GM19351 (cell line): ENCODE data around the gene NLE1.
"Not testable (repeated sequence)": the region's sequence is repeated elsewhere in the genome, so short reads cannot be mapped to it uniquely, and the experiment has no call there.

ENCODE experiments used
- ATAC-seq: cut with Tn5 transposase; IDR thresholded peaks from one replicate; pipeline ENCODE4 v1.9.1; 2021; ENCODE audit warnings: mild to moderate bottlenecking, moderate library complexity; ENCODE audit not compliant: unreplicated experiment

The NLE1 gene

DNA sequence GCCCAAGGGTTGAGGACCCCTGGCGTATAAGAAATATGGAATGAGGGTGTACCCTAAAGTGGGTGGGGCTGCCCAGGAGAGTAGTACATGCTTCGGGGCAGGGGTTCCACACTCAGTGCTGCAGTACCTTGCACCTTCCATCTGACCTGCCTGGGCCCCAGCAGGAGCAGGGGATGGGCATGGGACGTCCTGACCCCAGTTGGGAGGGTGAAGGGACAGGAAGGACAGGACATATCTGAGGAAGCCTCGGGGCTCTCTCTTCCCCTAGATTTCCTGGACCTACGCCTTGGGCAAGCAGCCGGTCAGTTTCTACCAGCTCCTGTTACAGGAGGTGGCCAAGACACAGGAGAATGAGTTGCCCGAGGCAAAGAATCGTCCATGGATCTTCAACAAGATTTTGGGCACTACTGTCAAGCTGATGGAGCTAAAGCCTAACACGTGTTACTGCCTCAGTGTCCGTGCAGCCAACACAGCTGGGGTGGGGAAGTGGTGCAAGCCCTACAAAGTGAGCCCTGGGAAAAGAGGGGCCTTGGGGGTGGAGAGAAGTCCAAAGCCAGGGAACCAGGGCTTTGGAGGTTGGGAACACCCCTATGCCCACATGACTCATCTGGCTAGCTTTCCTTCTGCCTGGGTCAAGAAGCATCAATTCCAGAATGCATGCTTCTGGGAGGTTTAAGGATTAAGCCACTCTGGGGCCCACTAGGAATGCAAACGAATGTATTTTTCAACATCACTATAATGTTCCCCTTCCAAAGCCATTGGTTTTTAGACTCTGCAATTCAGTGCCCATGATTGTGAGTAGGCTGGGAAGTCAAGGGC lies 12.7 kb downstream of the NLE1 start:
- no peak for ATAC-seq

DNA sequence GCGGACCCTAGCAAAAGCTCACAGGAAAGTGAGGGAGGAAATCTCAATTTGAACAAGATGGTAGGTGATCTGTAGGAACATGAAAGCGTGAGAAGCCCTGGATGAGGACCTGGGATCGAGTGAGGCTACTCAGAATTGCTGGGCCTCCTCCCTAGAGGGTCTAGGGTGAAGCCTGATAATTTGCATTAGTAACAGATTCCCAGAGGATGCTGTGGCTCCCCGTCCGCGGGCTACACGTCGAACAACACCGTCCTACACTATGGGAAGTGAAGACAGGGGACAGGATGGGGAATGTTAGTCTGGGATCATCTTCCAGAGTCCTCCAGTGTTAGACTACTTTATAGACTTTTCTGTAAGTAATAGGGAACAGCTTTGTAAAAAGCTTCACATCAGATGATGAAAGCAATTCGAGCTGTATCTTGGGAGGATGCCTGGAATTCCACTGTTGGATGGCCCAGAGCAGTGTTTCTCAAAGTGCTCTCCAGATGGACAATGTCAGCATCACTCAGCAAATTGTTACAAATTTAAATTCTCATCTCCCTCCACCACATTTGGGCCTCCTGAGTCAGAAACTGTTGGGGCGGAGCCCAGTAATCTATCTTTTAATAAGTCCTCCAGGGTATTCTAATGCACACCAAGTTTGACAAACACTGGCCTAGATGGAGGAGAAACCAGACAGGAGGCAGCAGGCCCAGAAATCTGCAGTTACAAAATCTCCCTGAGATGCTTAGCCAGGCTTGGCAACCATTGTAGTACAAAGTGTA lies 14.2 kb downstream of the NLE1 start:
- ATAC-seq: no peak

DNA sequence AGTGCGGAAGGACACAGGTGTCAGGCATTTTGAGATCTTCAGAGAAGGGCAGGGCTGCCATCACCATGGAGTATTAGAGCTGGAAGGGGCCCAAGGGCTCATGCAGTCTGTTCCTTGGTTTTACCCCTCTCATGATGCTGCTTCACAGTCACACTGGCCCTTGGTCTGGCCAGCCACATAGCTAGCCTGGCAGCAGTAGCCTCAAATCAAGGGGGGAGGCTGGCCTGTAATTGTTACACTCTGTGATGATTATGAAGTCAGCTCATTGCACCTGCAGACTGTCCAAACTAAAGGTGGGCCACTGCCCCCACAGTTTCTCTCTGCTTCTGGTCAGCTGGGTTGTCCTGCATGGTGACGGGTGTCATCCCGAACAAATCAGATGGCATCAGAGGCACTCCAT lies 20.8 kb downstream of the NLE1 start, which contains the start of gene FNDC8:
TSS of gene FNDC8 (plus strand) at position 301 of the 400 bp plus-strand sequence. CDS start at position 380, 79 bp downstream.
- ATAC-seq: no peak

DNA sequence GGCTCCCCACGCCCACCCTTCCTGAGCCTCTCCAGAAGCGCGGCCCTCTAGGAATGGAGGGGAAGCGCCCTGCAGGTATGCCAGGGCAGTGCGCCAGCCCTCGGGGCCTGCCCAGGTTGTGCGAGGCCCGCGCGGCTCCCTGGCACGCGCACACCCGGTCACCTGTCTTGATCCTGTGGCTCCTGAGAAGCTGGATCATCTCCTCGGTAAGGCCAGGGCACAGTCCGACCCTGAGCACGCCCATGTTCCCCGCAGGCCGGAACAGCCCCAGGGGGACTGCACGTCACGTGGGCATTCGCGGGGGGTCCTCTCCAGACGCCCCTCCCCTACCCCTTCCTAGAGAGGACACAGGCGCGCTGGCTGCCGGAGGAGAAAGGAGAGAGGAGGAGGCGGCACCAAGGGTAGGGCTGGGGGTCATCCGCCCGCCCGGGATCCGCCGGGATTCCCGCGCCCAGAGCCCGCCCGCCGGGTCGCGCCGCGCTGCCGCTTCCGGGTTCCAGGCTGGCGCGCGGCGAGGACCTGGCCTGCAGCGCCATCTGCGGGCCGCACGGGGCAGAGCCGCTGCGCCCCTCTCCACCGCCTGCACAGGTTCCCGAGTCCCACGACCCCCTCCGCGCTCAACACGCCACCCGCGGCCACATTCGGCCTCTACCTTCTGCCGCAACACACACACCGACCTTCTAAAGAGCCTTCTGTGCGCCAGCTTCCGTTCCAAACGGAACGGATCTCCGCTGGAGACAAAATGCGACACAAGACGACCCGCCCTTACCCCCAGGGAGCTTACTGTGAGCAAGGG lies 22.5 kb downstream of the NLE1 start, which contains the start of gene RAD51D:
TSS of gene RAD51D (minus strand) at position 491 of the 796 bp plus-strand sequence. CDS start at position 244, 247 bp downstream.
- peak; percentile 77 for ATAC-seq

- ATAC-seq: no peak
These were observed 24.1 kb downstream of the NLE1 start for GRCh38 chr17:35117984-35118383.

GRCh38 chr17:35116845-35117244 lies 25.3 kb downstream of the NLE1 start:
- no peak for ATAC-seq

DNA sequence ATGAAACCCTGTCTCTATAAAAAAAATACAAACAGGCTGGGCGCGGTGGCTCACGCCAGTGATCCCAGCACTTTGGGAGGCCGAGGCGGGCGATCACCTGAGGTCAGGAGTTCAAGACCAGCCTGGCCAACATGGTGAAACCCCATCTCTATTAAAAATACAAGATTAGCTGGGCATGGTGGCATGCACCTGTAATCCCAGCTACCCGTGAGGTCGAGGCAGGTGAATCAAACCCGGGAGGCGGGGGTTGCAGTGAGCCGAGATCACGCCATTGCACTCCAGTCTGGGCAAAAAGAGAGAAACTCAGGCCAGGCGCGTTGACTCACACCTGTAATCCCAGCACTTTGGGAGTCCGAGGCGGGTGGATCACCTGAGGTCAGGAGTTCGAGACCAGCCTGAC lies 31.3 kb downstream of the NLE1 start:
- not testable (repeated sequence) for ATAC-seq

- ATAC-seq: no peak
These were observed 37.2 kb downstream of the NLE1 start for GRCh38 chr17:35104844-35105450.

- no peak for ATAC-seq
These were observed 38.8 kb downstream of the NLE1 start for GRCh38 chr17:35103271-35103670.

GRCh38 chr17:35101725-35102124 lies 40.4 kb downstream of the NLE1 start:
- ATAC-seq: no peak

DNA sequence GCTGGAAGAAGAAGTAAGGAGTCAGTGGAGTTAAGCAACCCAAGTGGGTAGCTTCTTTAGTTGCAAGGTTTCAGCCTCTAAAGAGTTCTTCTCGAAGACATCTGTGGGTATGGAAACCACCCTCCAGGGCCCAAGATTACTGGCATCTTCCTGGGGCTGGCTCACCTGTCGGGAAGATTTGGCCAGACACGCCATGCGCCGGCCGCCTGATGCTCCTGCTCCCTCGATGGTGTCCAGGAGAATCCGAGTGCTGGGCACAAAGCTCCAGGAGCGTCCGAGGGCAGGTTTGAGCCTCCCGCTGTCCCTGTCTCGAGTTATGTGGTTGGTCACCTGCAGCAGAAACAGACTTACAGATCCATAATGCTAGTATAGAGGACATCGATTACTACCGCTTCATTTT lies 41.1 kb downstream of the NLE1 start:
- no peak for ATAC-seq

DNA sequence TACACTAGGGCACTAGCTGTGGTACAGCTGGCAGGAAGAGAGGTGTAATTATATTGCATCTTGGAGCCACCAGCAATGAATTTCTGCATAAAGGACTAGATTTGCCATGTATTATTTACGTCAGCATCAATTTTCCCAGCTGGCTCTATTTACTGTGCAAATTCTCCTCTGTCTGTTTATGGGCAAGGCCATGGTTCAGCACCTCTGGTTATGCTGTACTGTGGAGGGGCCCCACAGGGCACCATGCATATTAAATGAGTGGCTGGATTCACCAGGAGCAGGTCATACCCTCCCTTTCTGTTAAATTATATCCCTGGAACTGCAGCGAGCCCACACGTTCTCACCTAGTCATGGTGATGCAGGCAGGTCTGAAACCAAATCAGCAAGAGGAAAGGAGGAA lies 42.2 kb downstream of the NLE1 start:
- ATAC-seq: no peak

- no peak for ATAC-seq
These were observed 44.3 kb downstream of the NLE1 start for GRCh38 chr17:35097776-35098175.

GRCh38 chr17:35095741-35096140 lies 46.4 kb downstream of the NLE1 start:
- no peak for ATAC-seq

GRCh38 chr17:35094902-35095301 lies 47.2 kb downstream of the NLE1 start:
- ATAC-seq: no peak

- ATAC-seq: not testable (repeated sequence)
These were observed 51.4 kb downstream of the NLE1 start for GRCh38 chr17:35090707-35091106.

DNA sequence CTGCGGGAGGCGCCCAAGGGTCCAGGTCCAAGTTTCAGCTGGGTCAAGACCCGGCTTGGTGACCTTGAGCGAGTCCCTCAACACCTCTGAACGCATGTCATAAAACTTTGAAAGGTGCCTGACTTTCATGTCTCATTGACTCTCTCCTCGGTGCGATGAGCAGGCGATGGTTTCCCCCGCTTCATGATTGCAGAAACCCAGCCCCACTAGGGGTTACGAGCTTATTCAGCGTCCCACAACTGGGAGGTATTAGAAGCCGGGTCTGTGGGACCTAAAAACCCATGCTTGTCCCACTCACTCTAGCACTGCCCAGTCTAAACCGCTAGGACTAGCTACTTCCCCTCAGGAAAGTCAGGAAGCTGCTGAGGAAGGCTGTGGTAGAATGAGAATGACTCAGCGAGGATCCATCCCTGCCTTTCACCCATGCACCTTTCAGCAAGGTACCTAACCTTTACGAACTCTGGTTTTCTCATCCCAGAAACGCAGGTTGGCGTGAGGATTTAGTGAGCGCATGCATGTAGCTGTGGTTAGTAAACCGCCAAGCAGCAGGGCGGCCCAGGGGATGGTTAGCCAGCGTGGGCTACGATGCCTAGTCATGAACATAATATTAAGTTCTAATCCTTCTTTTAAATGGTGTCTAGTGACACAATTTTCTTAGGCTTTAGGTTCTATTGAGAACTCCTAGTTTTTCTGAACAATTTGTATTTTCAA lies 52.4 kb downstream of the NLE1 start:
- peak; percentile 22 for ATAC-seq

- ATAC-seq: peak; percentile 64
These were observed 53.1 kb downstream of the NLE1 start for GRCh38 chr17:35088881-35089585.

DNA sequence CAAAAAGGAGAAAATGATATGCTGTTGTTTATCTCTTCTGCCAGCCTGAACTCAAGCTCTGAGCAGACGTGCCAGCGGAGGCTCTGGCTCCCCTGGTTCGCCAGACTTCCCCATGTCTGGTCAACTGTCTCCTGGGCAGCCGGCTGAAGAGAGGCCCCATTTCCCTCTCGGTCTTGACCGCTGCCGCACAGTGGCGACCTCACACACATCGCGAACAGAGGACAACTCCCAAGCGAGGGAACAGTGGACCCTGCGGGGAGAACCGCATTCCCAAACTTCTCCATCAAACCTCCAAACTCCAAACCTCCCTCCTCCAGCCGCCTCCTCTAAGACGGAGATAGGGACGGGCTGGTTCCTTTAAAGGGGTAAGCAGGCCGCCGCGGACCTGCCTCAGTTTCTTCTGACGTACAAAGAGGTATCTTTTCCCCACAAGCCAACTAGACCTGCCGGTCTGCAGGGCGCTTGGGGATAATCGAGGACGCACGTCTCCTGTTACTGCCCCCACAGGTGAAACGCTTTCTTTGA lies 53.7 kb downstream of the NLE1 start:
- ATAC-seq: peak; percentile 21
